PC-3 (cell line): ENCODE data around the gene ZNF587B. TPM values are rescaled to one million over a fixed set of nuclear protein-coding genes. Genes with fewer than 3 reads are reported as not detected.
"Not testable (repeated sequence)": the region's sequence is repeated elsewhere in the genome, so short reads cannot be mapped to it uniquely, and the experiment has no call there.

ENCODE experiments used
- ATAC-seq: fragments of 200-7000 bp; cut with Tn5 transposase; 2 replicates; pipeline ENCODE4 v1.9.1; 2020; ENCODE audit warnings: mild to moderate bottlenecking, moderate library complexity
- BruUV-seq: library from RNA; stranded (reverse); fragments of 400-500 nt; replicated peaks from 2 replicates; lab custom pipeline; 2021; lab: Mats Ljungman, UMichigan
- CTCF ChIA-PET: fragments of 300-600 bp; sonication (Branson Sonifier 250); formaldehyde crosslinking; loops from one replicate; lab custom pipeline; 2022; ENCODE audit warnings: antibody characterized with exemption; lab: Charles Lee
- POLR2A ChIA-PET: fragments of 300-600 bp; sonication (Branson Sonifier 250); formaldehyde crosslinking; loops from one replicate; lab custom pipeline; 2022; ENCODE audit warnings: antibody characterized with exemption; ENCODE audit not compliant: unreplicated experiment; lab: Charles Lee
- DNase-seq: peaks from one replicate; pipeline ENCODE4 v3.0.0-alpha.2; 2015
- H2AFZ ChIP-seq: fragments of 300-600 bp; sonication (generic); 2 replicates; pipeline ENCODE4 v1.6.0; 2016; ENCODE audit warnings: antibody characterized with exemption, low read length
- H3F3A ChIP-seq: fragments of 300-600 bp; sonication (generic); one replicate; pipeline ENCODE4 v1.6.0; 2017; ENCODE audit warnings: antibody characterized with exemption, low read length, control low read depth, mild to moderate bottlenecking; ENCODE audit not compliant: unreplicated experiment
- H3K27ac ChIP-seq: fragments of 300-600 bp; sonication (generic); 2 replicates; pipeline ENCODE4 v1.5.1; 2016; ENCODE audit warnings: mild to moderate bottlenecking, low read length
- H3K27me3 ChIP-seq: fragments of 300-600 bp; sonication (generic); 2 replicates; pipeline ENCODE4 v1.6.1; 2016; ENCODE audit warnings: low read length, mixed read lengths
- H3K36me3 ChIP-seq: fragments of 300-600 bp; sonication (generic); 2 replicates; pipeline ENCODE4 v1.6.1; 2016; ENCODE audit warnings: low read depth, mixed run types, low read length, mixed read lengths
- H3K4me1 ChIP-seq: fragments of 300-600 bp; sonication (generic); 2 replicates; pipeline ENCODE4 v1.5.1; 2016; ENCODE audit warnings: low read length; ENCODE audit not compliant: insufficient read depth
- H3K4me2 ChIP-seq: fragments of 300-600 bp; sonication (generic); 2 replicates; pipeline ENCODE4 v1.6.0; 2016; ENCODE audit warnings: low read length
- H3K4me3 ChIP-seq: fragments of 300-600 bp; sonication (generic); 2 replicates; pipeline ENCODE4 v1.5.1; 2016; ENCODE audit warnings: mild to moderate bottlenecking, low read length, mixed read lengths
- H3K79me2 ChIP-seq: fragments of 300-600 bp; sonication (generic); 2 replicates; pipeline ENCODE4 v1.6.1; 2017; ENCODE audit warnings: low read length, mixed read lengths
- H3K9ac ChIP-seq: fragments of 300-600 bp; sonication (generic); 2 replicates; pipeline ENCODE4 v1.6.0; 2016; ENCODE audit warnings: mild to moderate bottlenecking, low read length
- H3K9me2 ChIP-seq: fragments of 300-600 bp; sonication (generic); replicated peaks from 2 replicates; pipeline ENCODE4 v1.6.1; 2016; ENCODE audit warnings: mixed run types, low read length, mixed read lengths
- H3K9me3 ChIP-seq: fragments of 300-600 bp; sonication (generic); 2 replicates; pipeline ENCODE4 v1.6.1; 2016; ENCODE audit warnings: low read length, mixed read lengths
- H4K20me1 ChIP-seq: fragments of 300-600 bp; sonication (generic); 2 replicates; pipeline ENCODE4 v1.6.1; 2016; ENCODE audit warnings: low read length, mixed read lengths
- EZH2 ChIP-seq: fragments of 300-600 bp; sonication (generic); IDR thresholded peaks from one replicate; pipeline ENCODE4 v1.6.1; 2017; ENCODE audit warnings: antibody characterized with exemption, mild to moderate bottlenecking, low read length; ENCODE audit not compliant: unreplicated experiment
- EZH2phosphoT487 ChIP-seq: fragments of 300-600 bp; sonication (generic); IDR thresholded peaks from 2 replicates; pipeline ENCODE4 v1.6.1; 2018; ENCODE audit warnings: mild to moderate bottlenecking, antibody characterized with exemption, low read length, borderline replicate concordance
- intact Hi-C: fragments of 100-400 bp; cut with micrococcal nuclease; formaldehyde crosslinking; loops from 2 replicates; pipeline ENCODE4 v1.9.0; 2023
- total RNA-seq: library from RNA; depleted of rRNA; stranded (reverse); fragments of >200 nt; gene quantifications from 2 replicates; pipeline ENCODE4 v1.2.3, GENCODE V29; 2014
- TF ChIP-seq, protein P1 (sequence below): fragments of 300-600 bp; sonication (generic); conservative IDR thresholded peaks from 2 replicates; pipeline ENCODE4 v1.5.1; 2017; ENCODE audit warnings: antibody characterized with exemption, low read depth, mild to moderate bottlenecking, low read length

The ZNF587B gene
- total RNA-seq, 1 experiment from 2014 or later = 21.2 TPM

DNA sequence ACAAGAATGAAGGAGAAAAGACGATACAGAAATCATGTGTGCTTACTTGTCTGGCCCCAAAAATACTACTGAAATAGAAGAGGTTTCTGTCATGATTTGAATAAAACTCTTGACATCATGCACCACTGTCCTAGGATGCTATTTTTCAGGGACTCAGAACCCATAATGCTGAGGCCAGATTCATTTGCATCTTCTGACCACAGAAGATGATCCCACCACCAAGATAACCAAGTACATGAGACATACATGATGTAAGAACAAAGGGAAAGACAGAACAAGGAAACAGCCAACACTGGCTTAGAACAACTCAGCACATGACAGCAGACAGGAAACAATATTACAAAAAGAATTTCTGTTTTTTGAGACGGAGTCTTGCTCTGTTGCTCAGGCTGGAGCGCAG lies 17.9 kb upstream of the ZNF587B start:
- Histone ChIP-seq H3K4me2 (no peak overlapping the region), H3K27me3 (no peaks in the 10 kb centered on the region), H2AFZ (no peak overlapping the region), H3K9me2 (no peaks in the 10 kb centered on the region), H3K9me3 (no peaks in the 10 kb centered on the region), H3K4me3 (no peak overlapping the region), H3K36me3 (peaks cover 20% of the 10 kb centered on the region), H3K27ac (no peak overlapping the region), H3K79me2 (peaks cover 31% of the 10 kb centered on the region), H3F3A (no peaks in the 10 kb centered on the region), H4K20me1 (no peaks in the 10 kb centered on the region), H3K4me1 (peaks cover 10% of the 10 kb centered on the region), H3K9ac (no peak overlapping the region)
- ChIA-PET POLR2A (interaction anchor here (0.6 kb wide), 1 partner anchor 87 kb away, joined by 4 read pairs; no protein-coding TSS in a partner anchor), CTCF (no interaction called here)
- TF ChIP-seq, protein P1, sequence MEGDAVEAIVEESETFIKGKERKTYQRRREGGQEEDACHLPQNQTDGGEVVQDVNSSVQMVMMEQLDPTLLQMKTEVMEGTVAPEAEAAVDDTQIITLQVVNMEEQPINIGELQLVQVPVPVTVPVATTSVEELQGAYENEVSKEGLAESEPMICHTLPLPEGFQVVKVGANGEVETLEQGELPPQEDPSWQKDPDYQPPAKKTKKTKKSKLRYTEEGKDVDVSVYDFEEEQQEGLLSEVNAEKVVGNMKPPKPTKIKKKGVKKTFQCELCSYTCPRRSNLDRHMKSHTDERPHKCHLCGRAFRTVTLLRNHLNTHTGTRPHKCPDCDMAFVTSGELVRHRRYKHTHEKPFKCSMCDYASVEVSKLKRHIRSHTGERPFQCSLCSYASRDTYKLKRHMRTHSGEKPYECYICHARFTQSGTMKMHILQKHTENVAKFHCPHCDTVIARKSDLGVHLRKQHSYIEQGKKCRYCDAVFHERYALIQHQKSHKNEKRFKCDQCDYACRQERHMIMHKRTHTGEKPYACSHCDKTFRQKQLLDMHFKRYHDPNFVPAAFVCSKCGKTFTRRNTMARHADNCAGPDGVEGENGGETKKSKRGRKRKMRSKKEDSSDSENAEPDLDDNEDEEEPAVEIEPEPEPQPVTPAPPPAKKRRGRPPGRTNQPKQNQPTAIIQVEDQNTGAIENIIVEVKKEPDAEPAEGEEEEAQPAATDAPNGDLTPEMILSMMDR = no peak
- no peak for TF ChIP-seq EZH2
- intact Hi-C loops = loop anchor here (10.0 kb wide), 2 partner anchors 177 to 343 kb away; partner anchors contain the start of genes ZNF211 and ZNF329
- ATAC-seq (no peak), DNase-seq (no peak)
- no TSS peak for BruUV-seq

DNA sequence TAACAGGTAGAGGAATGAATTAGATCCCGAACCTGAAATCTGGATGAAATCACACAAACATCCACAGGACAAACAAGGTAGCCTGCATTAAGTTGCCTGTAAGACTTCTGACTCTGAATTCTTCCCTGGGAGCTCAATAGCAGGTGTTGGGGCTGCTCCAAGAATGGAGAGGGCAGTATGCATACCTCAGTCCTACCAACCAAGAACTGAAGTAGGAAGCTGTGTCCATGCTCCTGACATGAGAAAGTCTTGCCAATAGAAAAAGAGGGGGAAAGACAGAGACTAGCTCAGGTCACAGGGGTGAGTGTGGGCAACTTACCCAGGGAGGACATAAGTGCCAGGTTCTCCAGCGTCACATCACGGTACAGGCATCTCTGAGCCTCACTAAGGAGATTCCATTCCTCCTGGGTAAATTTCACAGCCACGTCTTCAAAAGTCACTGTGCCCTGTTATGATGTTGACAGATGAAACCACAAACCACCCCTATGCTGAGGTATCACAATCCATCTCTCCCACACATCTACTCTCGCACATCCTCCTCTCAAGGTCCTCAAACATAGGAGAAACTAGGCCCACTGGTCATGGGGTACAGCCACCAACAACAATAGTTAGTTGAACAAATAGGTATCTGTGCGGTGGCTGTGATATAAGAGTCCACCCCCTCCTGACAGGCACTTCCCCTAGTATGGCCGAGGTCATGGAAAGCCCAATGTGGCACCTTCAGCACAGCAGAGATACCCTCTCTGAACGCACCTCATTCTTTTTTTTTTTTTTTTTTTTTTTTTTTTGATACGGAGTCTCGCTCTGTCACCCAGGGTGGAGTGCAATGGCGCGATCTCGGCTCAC lies 16.9 kb upstream of the ZNF587B start:
- Histone ChIP-seq H3K9ac (peak overlapping the region; percentile 79), H3K79me2 (peaks cover 31% of the 10 kb centered on the region), H3K27ac (0 out of 2 replicates have a peak overlapping the region, but pooled peaks have one; percentile 22), H3K4me3 (peak overlapping the region; percentile 80), H3K36me3 (peaks cover 19% of the 10 kb centered on the region), H3K4me2 (peak overlapping the region; percentile 98)
- CTCF ChIA-PET, H2AFZ ChIP-seq, H3K4me1 ChIP-seq, DNase-seq, H3F3A ChIP-seq, H3K9me2 ChIP-seq, H3K27me3 ChIP-seq, BruUV-seq, ATAC-seq, H3K9me3 ChIP-seq, H4K20me1 ChIP-seq: not testable (repeated sequence)
- intact Hi-C loops = loop anchor here (10.0 kb wide), 2 partner anchors 178 to 342 kb away; partner anchors contain the start of genes ZNF211 and ZNF329
- POLR2A ChIA-PET = interaction anchor here (0.6 kb wide), 1 partner anchor 88 kb away, joined by 4 read pairs; no protein-coding TSS in a partner anchor

DNA sequence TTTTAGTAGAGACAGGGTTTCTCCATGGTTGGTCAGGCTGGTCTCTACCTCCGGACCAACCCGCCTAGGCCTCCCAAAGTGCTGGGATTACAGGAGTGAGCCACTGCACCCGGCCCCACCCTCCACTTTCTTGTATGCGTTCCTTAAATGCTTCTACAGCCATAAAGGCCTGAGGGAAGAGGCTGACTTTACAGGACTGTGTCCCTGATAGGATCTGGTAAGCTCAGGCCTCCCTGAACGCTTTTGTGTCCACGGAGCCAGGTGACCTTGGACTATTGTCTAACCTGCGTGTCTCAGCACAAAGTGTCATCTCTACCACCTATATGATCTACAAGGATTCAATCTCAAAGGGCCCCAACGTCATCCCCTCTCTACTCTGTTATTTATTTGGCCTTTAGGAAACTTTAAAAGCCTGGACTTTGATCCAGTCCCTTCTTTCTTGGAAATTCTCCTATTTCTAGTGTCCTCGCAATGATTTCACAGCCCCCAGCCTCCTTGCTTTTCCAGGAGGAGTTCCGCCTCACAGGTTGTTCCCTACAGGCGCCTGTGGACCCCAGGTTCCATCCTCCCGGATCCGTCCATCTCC lies 16.1 kb upstream of the ZNF587B start:
- H3K9me3 ChIP-seq = no peaks in the 10 kb centered on the region
- H3K9me2 ChIP-seq = no peaks in the 10 kb centered on the region
- no peaks in the 10 kb centered on the region for H4K20me1 ChIP-seq
- TF ChIP-seq EZH2phosphoT487 (no peak), EZH2 (no peak)
- TF ChIP-seq, protein P1 = no peak
- BruUV-seq = no TSS peak
- POLR2A ChIA-PET = no interaction called here
- H3K27me3 ChIP-seq = no peaks in the 10 kb centered on the region
- peak overlapping the region; percentile 80 for H3K4me3 ChIP-seq
- peak overlapping the region; percentile 22 for H3K27ac ChIP-seq
- intact Hi-C loops = loop anchor here (2.0 to 10.0 kb wide), 3 partner anchors 67 to 341 kb away; partner anchors contain the start of genes ZNF211, ZNF329 and ZNF776
- CTCF ChIA-PET = no interaction called here
- peak overlapping the region; percentile 98 for H3K4me2 ChIP-seq
- H3F3A ChIP-seq = no peaks in the 10 kb centered on the region
- DNase-seq (peak; percentile 58), ATAC-seq (peak; percentile 44)
- peaks cover 31% of the 10 kb centered on the region for H3K79me2 ChIP-seq
- peak overlapping the region; percentile 79 for H3K9ac ChIP-seq
- peak overlapping the region; percentile 67 for H2AFZ ChIP-seq
- peaks cover 15% of the 10 kb centered on the region; the same call in 1 of the 2 replicates for H3K36me3 ChIP-seq
- peaks cover 10% of the 10 kb centered on the region for H3K4me1 ChIP-seq
